Psoas muscle (tissue), 8 donors: ENCODE measurements around the gene FXYD7. TPM values are rescaled to one million over a fixed set of nuclear protein-coding genes. Genes with fewer than 3 reads are reported as not detected.

Source experiments
- ATAC-seq, 4 donors: fragments of 200-7000 bp; cut with Tn5 transposase; one replicate each; pipeline ENCODE4 v1.9.1; 2020; ENCODE audit warnings: moderate library complexity in 3 of 4, mild to moderate bottlenecking in 2 of 4
- DNase-seq, 2 donors: peaks; one replicate each; pipeline ENCODE4 v3.0.0-alpha.2; 2020
- H3K27ac ChIP-seq: fragments of 200-600 bp; one replicate; pipeline ENCODE4 v1.8.0; 2022
- H3K27me3 ChIP-seq, 3 donors: fragments of 200-600 bp in 1 of 3; one replicate each; pipeline versions ENCODE4 v1.6.1 to v1.8.0; 2013 to 2022; ENCODE audit warnings: low read length in 2 of 3, mild to moderate bottlenecking in 2 of 3, moderate library complexity in 1 of 3; ENCODE audit not compliant: insufficient read depth in 3 of 3
- H3K36me3 ChIP-seq, 2 donors: fragments of 200-600 bp in 1 of 2; one replicate each; pipeline versions ENCODE4 v1.6.1 to v1.8.0; 2013 to 2022; ENCODE audit warnings: low read depth in 1 of 2, mild to moderate bottlenecking in 1 of 2, moderate library complexity in 1 of 2; ENCODE audit not compliant: insufficient read depth in 1 of 2
- H3K4me1 ChIP-seq: fragments of 200-600 bp; one replicate; pipeline ENCODE4 v1.8.0; 2022
- H3K4me3 ChIP-seq: fragments of 200-600 bp; one replicate; pipeline ENCODE4 v1.8.0; 2022; ENCODE audit warnings: mild to moderate bottlenecking
- H3K9me3 ChIP-seq: fragments of 200-600 bp; one replicate; pipeline ENCODE4 v1.8.0; 2022
- WGBS, 3 donors: extraction: QIAGEN DNeasy Blood & Tissue Kit; methylation state at CpG; one replicate each; pipeline versions ENCODE4 v1.1.6 to v1.1.7; 2013; 5-methylcytosine and 5-hydroxymethylcytosine counted together
- intact Hi-C, 2 donors: fragments of 100-400 bp; cut with DNase I; formaldehyde crosslinking; loops; one replicate each; pipeline versions ENCODE4 v1.11.0 to v1.14.2; 2022
- polyA plus RNA-seq, 3 donors: library from polyadenylated mRNA; stranded (reverse); fragments of 200-250 nt; gene quantifications; one replicate each; pipeline ENCODE4 v1.2.3, GENCODE V29; 2013
- total RNA-seq, 4 donors: library from RNA; stranded (reverse); fragmentation: NEBNext Ultra II Directional in 2 of 4; extraction: Animal tissue kit (Norgen Biotek cat#: 25700) in 2 of 4; gene quantifications; one replicate each; pipeline versions ENCODE4 v1.2.1 to v1.2.4, GENCODE V29; 2021 to 2023
- TF ChIP-seq, protein P1 (sequence below): fragments of 200-600 bp; IDR thresholded peaks from one replicate; pipeline ENCODE4 v1.8.0; 2022; ENCODE audit warnings: antibody characterized with exemption
- donor health status: healthy with polysubstance abuse.
- donor health status: DM: no; HTN: no; CAD: no; lungs with moderate emphysema.
- donor health status: Bipolar disorder and iron deficiency.
- donor health status: healthy.
- donor health status: DM: yes; HTN: yes; CAD: no.
- donor health status: DM: no; HTN: no; CAD: no.
- donor health status: DM: no; HTN: no; CAD: no.
- donor health status: DM: yes; HTN: yes; CAD: no.

FXYD7 gene
- total and polyA plus RNA-seq, 7 donors, result 0.13 to 0.65 (median 0.57) TPM; not detected in 3

DNA sequence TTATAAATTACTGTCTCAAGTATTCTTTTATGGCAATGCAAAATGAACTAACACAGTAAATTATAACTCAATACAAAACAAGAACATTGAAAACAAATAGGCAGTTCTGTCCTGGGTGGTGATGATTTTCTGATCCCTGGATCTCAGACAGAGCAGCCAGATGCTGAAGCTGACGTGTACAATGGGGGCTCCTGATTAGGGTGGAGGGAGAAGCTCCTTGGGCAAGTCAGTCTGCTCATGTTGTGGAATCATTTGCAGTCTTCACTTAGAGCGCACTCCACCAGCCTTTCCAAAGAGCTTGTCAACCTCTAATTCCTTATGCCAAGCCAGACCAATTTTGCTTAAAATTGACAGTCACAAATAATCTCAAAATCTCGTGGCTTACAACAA, 33.1 kb downstream of the FXYD7 start:
- H3K27ac ChIP-seq, result no peak overlapping the region
- no peaks in the 10 kb centered on the region for H3K9me3 ChIP-seq
- H3K27me3 ChIP-seq, result no peaks in the 10 kb centered on the region
- H3K36me3 ChIP-seq, result no peaks in the 10 kb centered on the region
- intact Hi-C loops, result no loop called here
- WGBS, 3 donors, result 58 to 71% (median 62%) methylated on average over 3 of the region's 3 CpGs
- TF ChIP-seq, protein P1, sequence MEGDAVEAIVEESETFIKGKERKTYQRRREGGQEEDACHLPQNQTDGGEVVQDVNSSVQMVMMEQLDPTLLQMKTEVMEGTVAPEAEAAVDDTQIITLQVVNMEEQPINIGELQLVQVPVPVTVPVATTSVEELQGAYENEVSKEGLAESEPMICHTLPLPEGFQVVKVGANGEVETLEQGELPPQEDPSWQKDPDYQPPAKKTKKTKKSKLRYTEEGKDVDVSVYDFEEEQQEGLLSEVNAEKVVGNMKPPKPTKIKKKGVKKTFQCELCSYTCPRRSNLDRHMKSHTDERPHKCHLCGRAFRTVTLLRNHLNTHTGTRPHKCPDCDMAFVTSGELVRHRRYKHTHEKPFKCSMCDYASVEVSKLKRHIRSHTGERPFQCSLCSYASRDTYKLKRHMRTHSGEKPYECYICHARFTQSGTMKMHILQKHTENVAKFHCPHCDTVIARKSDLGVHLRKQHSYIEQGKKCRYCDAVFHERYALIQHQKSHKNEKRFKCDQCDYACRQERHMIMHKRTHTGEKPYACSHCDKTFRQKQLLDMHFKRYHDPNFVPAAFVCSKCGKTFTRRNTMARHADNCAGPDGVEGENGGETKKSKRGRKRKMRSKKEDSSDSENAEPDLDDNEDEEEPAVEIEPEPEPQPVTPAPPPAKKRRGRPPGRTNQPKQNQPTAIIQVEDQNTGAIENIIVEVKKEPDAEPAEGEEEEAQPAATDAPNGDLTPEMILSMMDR, result no peak
- no peak for DNase-seq
- H3K4me3 ChIP-seq, result no peak overlapping the region
- H3K4me1 ChIP-seq, result no peaks in the 10 kb centered on the region
- ATAC-seq, result no peak

- Histone ChIP-seq H3K36me3 (no peaks in the 10 kb centered on the region), H3K27me3 (no peaks in the 10 kb centered on the region), H3K27ac (no peak overlapping the region), H3K4me3 (no peak overlapping the region), H3K4me1 (no peaks in the 10 kb centered on the region), H3K9me3 (no peaks in the 10 kb centered on the region)
- DNase-seq, result no peak
- intact Hi-C loops, result no loop called here
- 68 to 77% (median 70%) methylated on average over 7 of the region's 7 CpGs for WGBS, 3 donors
- no peak for ATAC-seq
- TF ChIP-seq, protein P1, result no peak
Measured at GRCh38 chr19:35177377-35178274, 34.6 kb downstream of the FXYD7 start.

DNA sequence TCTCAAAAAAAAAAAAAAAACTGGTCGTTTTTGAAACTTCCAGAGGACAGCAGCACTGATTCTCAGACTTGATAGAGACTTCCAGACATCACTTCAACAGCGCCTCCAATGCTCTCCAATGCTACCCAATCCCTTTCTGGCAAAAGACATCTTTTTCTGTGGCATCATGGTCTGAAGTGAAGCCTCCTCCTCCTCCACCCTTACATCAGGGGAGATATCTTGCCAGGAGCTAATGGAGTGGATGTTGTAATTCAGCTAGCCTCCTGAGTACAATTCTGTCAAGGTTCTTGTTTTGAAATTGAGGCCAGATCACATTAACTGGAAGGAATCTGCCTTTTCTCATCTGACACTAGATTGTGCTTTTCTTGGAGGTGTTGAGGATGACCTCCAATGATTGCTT, 35.6 kb downstream of the FXYD7 start:
- intact Hi-C loops, result no loop called here
- TF ChIP-seq, protein P1, result no peak
- no peaks in the 10 kb centered on the region for H3K9me3 ChIP-seq
- WGBS, 3 donors, result 55 to 59% (median 58%) methylated on average over 2 of the region's 2 CpGs
- ATAC-seq, result no peak
- no peak overlapping the region for H3K4me3 ChIP-seq
- DNase-seq, result no peak
- no peaks in the 10 kb centered on the region for H3K4me1 ChIP-seq
- H3K36me3 ChIP-seq, result no peaks in the 10 kb centered on the region
- H3K27me3 ChIP-seq, result no peaks in the 10 kb centered on the region
- H3K27ac ChIP-seq, result no peak overlapping the region

DNA sequence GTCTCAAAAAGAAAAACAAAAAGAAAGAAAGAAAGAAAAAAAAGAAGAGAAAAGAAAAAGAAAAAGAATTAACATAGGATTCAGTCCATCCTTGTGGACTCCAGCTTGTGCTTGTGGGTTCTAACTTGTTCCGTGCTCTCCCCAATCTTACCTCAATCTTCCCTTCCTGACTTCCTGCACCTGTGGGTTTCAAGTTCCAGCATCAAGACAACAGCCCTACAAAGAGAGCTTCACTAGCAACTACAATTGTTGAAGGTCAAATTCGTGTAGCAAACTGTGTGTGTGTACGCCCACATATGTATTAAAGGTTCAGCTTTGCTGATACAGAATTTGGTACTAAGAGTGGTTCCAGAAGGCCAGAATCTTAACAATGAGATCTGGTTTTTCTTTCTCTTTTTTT, 36.8 kb downstream of the FXYD7 start:
- H3K9me3 ChIP-seq, result no peaks in the 10 kb centered on the region
- no peak overlapping the region for H3K27ac ChIP-seq
- no peak overlapping the region for H3K4me3 ChIP-seq
- 80 to 81% (median 80%) methylated on average over 3 of the region's 3 CpGs for WGBS, 3 donors
- ATAC-seq (no peak), DNase-seq (no peak)
- no peaks in the 10 kb centered on the region for H3K27me3 ChIP-seq
- TF ChIP-seq, protein P1, result no peak
- intact Hi-C loops, result no loop called here
- no peaks in the 10 kb centered on the region for H3K36me3 ChIP-seq
- no peaks in the 10 kb centered on the region for H3K4me1 ChIP-seq
